HG03159 (cell line): ENCODE measurements around the gene TMEM156.
"Not testable (repeated sequence)": the region's sequence is repeated elsewhere in the genome, so short reads cannot be mapped to it uniquely, and the experiment has no call there.

Experiments used
- ATAC-seq: cut with Tn5 transposase; IDR thresholded peaks from one replicate; pipeline ENCODE4 v1.9.1; 2021; ENCODE audit warnings: mild to moderate bottlenecking, moderate library complexity; ENCODE audit not compliant: unreplicated experiment

The TMEM156 gene

DNA sequence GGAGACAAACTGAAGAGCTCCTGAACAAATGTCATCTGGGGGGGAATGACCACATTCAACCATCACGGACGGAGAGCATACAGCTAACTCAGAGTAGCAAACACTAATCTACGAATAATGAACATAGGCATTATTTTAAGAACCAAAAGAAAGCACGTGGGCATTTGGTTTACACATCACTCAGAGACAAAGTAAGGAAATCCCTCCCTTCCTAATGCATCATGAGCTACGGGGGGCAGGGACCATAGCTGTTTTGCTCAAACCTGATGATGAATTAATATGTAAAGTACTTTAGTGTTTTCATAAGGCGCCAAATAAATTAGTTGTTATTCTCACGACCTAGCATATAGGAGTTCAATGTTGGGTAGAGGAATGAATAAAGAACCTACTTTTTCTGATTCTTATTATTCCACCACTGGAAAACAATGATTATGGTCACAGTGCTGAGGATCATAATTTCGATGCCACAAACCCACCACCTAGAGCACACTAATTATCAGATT is 11.7 kb upstream of the TMEM156 start:
- ATAC-seq = no peak

DNA sequence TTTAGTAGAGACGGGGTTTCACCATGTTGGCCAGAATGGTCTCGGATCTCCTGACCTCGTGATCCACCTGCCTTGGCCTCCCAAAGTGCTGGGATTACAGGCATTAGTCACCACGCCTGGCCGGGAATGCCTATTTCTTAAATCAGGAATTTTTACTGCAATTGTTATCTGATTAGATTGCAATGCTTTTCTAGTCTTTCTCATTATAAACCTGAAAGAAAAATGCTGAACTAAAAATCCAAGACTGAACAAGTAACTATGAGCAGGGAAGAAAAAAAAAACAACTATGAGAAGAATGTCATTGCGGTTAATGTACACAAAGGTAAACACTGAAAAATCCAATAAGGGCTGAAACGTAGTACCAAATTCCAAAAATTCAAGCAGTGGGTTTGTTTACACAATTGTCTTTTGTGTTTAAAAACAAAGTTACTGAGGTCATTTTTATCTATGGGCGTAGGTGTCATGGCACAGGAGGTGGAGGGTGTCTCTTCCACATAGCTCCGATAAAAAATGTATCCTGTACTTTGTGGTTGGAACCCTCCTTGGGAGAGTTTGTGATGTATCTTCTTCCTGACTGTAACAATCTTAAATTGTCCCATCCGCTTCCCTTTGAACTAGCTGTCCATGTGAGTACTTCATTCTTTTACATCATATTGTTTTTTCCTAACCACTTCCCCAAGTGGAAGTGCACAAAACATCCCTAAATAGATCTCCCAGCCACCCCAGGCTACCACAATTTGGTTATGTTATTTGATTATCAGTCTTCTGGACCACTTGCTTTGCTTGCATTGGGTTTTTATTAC is 11.1 kb upstream of the TMEM156 start:
- no peak for ATAC-seq

DNA sequence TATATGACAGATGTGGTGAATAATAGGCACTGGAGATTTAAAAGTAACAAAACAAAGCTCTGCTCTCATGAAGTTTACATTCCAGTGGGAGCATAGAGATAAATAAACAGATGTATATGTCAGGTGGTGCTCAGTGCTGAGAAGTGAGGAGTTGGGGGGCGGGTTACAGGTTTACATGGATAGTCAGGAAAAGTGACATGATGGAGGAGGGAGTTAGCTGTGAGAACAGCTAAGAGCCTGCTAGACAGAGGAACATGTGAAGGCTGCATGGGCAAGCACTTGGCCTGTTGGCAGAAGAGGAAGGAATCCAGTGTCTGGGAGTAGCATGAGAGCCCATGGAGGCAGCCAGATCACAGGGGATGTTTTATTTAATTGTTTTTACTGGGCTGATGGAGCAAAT is 10.2 kb upstream of the TMEM156 start:
- ATAC-seq = no peak

DNA sequence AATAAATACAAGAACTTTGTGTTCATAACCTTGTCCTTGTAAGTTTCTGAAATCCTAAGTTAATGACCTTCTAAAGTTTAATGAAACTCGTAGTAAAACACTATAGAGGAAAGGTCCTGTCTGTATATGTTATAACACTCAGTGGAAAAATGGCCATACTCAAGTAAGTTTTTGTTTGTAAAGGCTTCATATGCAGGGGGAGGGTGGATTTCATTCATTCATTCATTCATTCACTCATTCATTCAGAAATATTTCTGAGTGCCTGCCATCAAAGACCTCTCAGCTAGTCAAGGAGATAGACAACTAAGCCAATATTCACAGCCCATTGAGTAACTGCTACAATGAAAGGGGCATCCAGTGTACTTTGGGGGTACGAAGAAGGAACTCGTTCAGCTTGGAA is 6.9 kb upstream of the TMEM156 start:
- ATAC-seq = no peak

DNA sequence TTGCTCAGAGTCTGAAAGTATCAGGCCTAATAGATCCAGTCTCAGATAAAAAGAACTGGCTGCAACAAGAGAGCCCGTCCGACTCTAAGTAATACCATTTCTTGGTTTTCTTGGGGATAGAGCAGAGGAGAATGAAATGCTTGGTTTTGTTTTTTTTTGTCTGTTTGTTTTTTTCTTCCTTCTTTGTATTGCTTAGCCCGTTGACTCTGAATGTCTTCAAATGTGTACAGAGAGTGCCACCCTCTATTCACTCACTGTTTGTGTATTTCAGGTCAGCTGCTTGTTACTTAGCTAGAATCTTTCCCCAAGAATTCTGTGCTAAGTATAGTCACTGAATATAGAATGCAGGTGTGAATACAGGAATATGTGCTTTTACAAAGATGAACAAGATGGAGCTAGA is 5.7 kb upstream of the TMEM156 start:
- ATAC-seq = no peak

DNA sequence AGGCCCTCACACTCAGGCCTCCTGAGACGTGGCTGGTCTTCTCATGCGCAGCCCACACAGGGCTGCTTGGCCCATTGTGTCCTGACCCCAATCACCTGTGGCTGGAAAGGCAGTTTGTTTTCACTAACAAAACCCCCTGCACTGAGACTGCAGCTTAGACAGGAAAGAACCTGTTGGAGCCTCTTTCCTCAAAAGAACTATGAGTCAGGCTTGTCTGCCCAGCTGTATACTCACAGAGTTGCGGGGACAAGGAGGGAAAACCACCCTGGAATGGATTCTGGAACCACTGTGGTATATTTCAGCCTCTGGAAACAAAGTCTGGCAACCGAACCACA is 5.2 kb upstream of the TMEM156 start:
- ATAC-seq = no peak

DNA sequence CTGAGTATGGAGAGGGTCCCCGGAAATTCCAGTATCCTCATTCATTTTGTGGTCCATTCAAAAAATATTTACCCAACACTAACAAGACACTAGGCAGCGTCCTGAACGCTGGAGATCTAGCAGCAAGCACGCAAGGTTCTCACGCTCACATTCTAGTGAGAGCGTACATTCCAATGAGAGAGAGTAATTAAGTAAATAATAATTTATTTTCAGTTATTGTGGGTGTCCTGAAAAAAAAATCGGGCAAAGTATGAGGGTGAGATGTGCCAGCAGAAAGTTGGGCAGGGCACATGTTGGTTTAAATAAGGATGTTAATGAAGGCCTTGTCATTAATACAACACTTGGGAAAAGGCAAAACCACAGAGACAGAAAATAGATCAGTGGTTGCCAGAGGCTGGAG is 4.0 kb upstream of the TMEM156 start:
- no peak for ATAC-seq

DNA sequence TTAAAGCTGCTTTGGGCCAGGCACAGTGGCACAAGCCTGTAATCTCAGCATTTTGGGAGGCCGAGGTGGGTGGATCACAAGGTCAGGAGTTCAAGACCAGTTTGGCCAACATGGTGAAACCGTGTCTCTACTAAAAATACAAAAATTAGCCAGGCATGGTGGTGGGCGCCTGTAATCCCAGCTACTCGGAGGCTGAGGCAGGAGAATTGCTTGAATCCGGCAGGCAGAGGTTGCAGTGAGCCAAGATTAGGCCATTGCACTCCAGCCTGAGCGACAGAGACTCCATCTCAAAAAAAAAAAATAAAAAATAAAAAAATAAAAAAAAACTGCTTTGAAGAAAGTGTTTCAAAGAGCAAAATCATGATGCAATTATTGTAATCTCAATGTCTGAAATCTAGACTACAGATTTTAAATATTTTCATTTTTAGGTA is 604 bp downstream of the TMEM156 start:
- not testable (repeated sequence) for ATAC-seq

DNA sequence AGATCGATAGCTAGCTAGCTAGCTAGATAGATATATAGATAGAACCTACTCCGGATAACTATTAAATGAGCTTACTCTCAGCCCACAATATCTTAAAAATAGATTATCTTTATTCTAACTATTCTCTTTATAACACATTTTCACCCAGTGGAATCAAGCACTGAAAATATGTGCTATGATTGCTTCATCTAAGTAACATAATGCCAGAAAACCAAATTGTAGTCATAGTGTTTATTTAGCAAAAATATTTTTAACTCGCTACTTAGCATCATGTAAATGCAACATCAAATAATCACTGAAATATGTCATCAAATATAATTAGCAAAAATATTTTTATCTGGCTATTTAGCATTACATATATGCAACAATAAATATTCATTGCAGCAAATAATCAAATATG is 1.5 kb downstream of the TMEM156 start:
- ATAC-seq = no peak

DNA sequence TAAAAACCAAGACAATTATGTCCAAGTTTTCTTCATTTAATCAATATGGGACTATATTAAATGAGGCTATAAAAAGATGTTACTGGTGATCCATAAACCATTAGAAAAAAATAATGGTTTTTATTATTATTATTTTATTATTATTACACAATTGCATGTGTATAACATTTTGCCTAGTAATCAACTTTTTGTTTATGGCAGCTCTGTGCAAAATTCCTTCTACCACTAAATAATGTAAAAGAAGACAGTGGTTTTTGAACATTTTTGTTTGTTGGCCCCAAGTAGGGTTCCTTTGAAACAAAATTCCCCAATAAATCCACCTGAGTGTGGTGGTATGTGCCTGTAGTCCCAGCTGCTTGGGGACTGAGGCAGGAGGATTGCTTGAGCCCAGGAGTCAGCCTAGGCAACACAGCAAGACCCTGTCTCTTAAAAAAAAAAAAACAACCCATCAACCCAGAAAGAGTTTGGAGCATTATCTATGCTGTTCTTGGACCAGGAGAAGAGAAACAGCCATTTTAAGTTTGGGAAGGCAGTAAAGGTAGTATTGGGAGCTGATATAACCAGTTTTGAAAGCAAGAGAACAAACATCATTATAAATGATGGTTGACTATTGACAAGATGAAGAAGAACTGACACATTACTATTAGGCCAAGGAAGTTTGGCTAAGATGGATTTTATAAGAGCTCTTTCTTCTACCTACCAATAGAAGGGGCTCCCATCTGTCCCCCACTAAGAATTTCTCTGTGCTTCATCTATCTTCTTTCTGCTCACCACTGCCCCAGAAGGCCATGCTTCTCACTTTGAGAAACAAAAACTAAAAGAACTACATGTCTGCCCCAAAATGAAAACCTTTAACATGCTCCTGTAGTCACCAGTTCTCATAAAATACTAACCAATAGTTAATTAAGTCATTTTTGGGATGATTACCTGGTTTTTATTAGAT is 2.2 kb downstream of the TMEM156 start:
- ATAC-seq = no peak

DNA sequence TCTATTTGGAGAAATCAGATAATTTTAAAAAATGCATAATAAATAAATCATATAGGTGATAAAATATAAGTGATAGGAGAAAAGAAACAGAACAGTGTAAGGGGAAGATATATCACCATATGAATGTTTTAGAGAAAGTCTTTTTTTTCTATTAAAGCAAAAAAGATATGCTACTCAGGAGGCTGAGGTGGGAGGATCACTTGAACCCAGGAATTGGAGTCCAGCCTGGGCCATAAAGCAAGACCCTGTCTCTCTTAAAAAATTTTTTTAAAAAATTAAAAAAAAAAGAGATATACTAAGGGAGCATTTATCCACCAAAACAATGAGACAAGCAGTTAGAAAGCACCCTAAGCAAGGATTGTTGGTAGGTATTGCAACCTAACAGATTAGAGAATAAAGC is 6.1 kb downstream of the TMEM156 start:
- no peak for ATAC-seq

DNA sequence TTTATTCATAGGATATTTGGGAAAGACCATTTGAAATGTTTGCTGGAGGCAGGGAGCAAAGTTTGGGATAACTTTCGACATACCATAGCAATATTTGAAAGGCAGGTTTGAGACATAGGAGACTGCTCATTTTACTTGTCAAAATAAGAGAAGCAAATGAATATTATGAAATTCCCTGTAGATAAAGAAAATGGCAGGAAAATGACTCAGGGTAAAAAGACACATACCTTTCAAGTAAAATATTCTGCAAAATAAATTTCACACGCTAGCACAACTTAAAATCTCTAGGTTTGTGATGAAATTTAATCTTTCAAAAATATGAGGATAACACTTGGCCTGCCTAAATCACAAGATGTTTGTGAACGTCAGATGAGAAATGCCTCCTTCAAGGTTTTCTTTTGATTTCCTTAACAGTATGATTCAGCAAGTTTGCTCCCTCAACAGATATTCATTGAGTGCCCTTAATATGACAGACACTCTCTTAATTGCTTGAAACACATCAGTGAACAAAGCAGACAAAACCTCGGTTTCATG is 6.6 kb downstream of the TMEM156 start:
- ATAC-seq = no peak

DNA sequence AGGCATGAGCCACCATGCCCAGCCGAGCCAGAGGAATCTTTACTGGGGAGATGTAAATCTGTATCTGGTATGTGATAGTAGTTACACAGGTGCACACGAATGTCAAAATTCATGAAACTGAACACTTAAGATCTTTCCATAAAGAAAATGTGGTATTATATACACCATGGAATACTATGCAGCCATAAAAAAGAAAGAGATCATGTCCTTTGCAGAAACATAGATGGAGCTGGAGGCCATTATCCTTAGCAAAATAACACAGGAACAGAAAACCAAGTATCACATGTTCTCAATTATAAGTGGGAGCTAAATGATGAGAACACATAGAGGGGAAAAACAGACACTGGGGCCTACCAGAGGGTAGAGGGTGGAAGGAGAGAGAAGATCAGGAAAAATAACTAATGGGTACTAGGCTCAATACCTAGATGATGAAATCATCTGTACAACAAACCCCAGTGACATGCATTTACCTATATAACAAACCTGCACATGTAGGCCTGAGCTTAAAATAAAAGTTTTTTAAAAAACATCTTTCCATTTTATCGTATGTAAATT is 7.8 kb downstream of the TMEM156 start:
- no peak for ATAC-seq

DNA sequence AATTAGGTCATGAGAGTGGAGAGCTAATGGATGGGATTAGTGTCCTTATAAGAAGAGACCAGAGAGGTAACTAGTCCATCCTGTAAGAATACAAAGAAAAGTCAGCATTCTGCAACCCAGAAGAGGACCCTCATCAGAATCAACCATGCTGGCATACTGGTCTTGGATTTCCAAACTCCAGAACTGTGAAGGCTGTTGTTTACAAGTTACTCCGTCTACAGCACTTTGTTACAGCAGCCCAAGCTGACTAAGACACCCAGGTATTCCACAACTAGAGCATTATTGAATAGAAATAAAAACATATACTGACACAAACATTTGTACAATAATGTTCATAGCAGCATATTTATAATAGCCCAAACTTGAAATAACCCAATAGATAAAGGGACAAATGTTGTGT is 9.2 kb downstream of the TMEM156 start:
- no peak for ATAC-seq

DNA sequence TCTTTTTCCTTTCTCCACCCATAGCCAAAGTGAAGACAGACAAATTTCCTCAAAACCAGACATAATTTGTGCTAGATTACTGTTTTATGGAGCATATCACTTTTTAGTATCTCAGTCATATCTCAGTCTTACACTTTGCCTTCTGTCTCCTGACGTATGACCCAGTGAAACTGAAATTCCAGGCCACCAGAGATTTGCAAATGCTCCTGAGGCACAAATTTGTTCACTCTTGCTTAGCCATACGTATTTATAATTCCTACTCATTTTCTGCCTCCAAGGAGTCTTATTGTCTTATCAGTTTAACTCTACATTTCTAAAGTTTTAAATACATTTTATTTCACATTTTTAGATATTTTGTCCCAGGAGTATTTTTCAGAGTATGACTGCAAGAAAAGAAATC is 10.0 kb downstream of the TMEM156 start:
- no peak for ATAC-seq

DNA sequence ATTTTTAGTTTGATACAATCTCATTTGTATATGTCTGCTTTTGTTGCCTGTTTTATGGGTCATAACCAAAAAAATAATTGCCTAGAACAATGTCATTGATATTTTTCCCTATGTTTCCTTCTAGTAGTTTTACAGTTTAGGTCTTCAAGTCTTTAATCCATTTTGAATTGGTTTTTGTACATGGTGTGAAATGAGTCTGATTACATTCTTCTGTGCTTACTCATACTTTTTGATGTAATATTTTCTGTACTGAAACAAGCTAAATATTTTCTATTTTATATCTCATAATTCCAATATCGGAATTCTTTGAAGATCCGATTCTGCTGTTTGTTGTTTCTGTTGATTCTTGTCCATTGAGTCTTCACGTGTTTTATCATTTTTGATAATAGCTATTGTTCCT is 10.6 kb downstream of the TMEM156 start:
- ATAC-seq = no peak

DNA sequence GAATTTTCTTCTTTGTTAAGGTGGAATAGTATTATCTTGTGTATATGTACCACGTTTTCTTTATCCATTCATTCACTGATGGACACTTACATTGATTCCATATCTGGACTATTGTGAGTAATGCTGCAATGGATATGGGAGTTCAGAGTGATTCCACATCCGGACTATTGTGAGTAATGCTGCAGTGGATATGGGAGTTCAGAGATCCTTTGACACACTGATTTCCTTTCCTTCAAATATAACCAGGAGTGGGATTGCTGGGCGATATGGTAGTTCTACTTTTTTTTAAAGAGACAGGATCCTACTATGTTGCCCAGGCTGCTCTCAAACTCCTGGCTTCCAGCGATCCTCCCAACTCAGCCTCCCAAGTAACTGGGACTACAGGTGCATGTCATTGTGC is 12.1 kb downstream of the TMEM156 start:
- no peak for ATAC-seq

DNA sequence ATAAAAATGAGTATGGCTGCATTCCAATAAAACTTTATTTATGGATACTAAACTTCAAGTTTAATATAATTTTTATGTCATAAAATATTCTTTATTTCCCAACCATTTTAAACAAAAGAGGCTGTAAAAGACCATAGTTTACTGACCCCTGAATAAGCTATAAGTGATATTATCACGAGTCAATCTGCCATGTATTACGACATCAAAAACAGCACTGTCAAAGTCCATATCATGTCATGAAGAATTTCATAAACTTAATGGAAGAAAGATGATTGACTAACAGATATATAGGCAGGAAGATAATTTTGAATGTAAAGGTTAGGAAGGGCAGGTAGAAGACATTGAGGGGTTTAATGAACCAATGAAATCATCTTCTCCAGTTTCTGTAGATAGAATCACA is 18.2 kb downstream of the TMEM156 start:
- ATAC-seq = no peak

DNA sequence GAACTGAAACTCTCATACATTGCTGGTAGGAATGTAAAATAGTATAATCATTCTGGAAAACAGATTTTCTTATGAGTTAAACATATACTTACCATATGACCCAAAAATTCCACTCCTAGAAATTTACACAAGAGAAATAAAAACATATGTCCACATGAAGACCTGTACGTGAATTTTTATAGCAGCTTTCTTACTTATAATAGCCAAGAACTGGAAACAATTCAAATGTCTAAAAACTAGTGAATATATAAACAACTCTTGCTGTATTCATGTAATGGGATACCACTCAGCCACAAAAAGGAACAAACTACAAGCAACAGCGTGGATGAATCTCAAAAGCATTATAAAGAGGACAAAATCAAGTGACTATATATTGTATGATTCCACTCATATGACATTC is 27.5 kb downstream of the TMEM156 start:
- no peak for ATAC-seq

DNA sequence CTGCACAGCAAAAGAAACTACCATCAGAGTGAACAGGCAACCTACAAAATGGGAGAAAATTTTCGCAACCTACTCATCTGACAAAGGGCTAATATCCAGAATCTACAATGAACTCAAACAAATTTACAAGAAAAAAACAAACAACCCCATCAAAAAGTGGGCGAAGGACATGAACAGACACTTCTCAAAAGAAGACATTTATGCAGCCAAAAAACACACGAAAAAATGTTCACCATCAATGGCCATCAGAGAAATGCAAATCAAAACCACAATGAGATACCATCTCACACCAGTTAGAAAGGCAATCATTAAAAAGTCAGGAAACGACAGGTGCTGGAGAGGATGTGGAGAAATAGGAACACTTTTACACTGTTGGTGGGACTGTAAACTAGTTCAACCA is 30.2 kb downstream of the TMEM156 start:
- ATAC-seq = not testable (repeated sequence)

DNA sequence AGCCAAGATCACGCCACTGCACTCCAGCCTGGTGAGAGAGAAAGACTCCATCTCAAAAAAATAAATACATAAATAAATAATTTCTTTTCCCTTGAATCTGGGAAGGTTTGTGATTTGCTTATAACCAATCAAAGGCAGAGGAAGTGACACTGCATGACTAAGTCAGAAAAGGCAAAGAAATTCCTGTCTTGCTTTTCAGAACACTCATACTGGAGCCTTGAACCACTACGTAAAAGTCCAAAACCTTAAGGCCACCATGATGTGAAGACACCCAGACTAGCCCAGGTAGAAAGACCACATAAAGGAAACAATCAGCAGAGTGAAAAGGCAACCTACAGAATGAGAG is 36.6 kb downstream of the TMEM156 start:
- no peak for ATAC-seq

DNA sequence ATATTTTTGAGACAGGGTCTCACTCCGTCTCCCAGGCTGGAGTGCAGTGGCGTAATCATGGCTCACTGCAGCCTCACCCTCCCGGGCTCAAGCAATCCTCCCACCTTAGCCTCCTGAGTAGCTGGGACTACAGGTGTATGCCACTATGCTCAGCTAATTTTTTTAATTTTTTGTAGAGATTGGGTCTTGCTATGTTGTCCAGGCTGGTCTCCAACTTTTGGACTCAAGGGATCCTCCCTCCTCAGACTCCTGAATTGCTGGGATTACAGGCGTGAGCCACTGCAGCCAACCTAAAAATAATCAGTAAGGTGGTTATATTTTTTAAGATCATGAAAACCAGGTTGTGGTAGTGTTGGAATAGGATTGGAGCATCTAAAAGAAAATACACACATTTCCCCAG is 38.1 kb downstream of the TMEM156 start:
- no peak for ATAC-seq
